ENCODE data around the gene SGTA. TPM values are rescaled to one million over a fixed set of nuclear protein-coding genes. Genes with fewer than 3 reads are reported as not detected.
A peak's percentile ranks its signal among the peaks of the same experiment; 100 is the strongest.

The SGTA gene
- total and polyA plus RNA-seq, 9 of the 15 experiments (the other 6 are each of a cell fraction or from before 2014, with no cell fraction given), result 1.4 to 110 (median 49.9) TPM

DNA sequence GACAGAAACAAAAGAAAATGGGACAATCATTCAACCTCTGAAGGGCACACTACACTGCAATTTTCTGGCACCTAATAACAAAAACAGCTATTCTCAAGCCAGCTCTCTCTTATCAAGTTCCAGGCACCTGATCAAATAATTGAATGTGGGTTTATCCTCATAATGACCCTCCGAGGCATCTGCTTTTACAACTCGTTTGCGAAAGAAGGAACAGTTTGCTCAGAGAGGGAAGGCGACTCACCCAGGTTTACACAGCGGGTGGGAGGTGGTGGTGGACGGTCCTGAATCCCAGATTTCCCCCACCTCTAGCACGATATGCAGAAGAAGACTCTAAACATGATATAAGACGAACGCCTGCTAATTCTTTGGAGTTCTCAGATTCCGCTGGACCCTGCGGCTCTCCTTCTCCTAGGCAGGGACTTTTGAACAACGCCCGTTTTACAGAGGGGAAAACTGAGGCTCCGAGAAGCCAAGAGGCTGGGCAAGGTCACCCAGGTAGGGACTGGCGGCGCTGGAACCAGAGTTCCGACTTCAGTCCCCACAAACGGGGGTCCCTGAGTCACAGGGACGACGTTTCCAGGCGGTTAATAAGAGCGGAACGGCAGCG lies 641 bp downstream of the SGTA start (continued):
- TF ChIP-seq, protein P1, sequence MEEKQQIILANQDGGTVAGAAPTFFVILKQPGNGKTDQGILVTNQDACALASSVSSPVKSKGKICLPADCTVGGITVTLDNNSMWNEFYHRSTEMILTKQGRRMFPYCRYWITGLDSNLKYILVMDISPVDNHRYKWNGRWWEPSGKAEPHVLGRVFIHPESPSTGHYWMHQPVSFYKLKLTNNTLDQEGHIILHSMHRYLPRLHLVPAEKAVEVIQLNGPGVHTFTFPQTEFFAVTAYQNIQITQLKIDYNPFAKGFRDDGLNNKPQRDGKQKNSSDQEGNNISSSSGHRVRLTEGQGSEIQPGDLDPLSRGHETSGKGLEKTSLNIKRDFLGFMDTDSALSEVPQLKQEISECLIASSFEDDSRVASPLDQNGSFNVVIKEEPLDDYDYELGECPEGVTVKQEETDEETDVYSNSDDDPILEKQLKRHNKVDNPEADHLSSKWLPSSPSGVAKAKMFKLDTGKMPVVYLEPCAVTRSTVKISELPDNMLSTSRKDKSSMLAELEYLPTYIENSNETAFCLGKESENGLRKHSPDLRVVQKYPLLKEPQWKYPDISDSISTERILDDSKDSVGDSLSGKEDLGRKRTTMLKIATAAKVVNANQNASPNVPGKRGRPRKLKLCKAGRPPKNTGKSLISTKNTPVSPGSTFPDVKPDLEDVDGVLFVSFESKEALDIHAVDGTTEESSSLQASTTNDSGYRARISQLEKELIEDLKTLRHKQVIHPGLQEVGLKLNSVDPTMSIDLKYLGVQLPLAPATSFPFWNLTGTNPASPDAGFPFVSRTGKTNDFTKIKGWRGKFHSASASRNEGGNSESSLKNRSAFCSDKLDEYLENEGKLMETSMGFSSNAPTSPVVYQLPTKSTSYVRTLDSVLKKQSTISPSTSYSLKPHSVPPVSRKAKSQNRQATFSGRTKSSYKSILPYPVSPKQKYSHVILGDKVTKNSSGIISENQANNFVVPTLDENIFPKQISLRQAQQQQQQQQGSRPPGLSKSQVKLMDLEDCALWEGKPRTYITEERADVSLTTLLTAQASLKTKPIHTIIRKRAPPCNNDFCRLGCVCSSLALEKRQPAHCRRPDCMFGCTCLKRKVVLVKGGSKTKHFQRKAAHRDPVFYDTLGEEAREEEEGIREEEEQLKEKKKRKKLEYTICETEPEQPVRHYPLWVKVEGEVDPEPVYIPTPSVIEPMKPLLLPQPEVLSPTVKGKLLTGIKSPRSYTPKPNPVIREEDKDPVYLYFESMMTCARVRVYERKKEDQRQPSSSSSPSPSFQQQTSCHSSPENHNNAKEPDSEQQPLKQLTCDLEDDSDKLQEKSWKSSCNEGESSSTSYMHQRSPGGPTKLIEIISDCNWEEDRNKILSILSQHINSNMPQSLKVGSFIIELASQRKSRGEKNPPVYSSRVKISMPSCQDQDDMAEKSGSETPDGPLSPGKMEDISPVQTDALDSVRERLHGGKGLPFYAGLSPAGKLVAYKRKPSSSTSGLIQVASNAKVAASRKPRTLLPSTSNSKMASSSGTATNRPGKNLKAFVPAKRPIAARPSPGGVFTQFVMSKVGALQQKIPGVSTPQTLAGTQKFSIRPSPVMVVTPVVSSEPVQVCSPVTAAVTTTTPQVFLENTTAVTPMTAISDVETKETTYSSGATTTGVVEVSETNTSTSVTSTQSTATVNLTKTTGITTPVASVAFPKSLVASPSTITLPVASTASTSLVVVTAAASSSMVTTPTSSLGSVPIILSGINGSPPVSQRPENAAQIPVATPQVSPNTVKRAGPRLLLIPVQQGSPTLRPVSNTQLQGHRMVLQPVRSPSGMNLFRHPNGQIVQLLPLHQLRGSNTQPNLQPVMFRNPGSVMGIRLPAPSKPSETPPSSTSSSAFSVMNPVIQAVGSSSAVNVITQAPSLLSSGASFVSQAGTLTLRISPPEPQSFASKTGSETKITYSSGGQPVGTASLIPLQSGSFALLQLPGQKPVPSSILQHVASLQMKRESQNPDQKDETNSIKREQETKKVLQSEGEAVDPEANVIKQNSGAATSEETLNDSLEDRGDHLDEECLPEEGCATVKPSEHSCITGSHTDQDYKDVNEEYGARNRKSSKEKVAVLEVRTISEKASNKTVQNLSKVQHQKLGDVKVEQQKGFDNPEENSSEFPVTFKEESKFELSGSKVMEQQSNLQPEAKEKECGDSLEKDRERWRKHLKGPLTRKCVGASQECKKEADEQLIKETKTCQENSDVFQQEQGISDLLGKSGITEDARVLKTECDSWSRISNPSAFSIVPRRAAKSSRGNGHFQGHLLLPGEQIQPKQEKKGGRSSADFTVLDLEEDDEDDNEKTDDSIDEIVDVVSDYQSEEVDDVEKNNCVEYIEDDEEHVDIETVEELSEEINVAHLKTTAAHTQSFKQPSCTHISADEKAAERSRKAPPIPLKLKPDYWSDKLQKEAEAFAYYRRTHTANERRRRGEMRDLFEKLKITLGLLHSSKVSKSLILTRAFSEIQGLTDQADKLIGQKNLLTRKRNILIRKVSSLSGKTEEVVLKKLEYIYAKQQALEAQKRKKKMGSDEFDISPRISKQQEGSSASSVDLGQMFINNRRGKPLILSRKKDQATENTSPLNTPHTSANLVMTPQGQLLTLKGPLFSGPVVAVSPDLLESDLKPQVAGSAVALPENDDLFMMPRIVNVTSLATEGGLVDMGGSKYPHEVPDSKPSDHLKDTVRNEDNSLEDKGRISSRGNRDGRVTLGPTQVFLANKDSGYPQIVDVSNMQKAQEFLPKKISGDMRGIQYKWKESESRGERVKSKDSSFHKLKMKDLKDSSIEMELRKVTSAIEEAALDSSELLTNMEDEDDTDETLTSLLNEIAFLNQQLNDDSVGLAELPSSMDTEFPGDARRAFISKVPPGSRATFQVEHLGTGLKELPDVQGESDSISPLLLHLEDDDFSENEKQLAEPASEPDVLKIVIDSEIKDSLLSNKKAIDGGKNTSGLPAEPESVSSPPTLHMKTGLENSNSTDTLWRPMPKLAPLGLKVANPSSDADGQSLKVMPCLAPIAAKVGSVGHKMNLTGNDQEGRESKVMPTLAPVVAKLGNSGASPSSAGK (IDR thresholded peaks at IDR 0.05), result no peak
- TF ChIP-seq HDAC2 (IDR thresholded peaks at IDR 0.05), result peak; percentile 68; the same call in 1 of the 2 replicates
- TF ChIP-seq ADNP (tag; IDR thresholded peaks at IDR 0.05), result peak; percentile 78

All from K562 (cell line).